T-helper 1 cell (primary cell): ENCODE measurements around the gene CDC25C.
"Not testable (repeated sequence)": the region's sequence is repeated elsewhere in the genome, so short reads cannot be mapped to it uniquely, and the experiment has no call there.

Experiments used
- DNase-seq, 5 donors: peaks; one replicate each; pipeline ENCODE4 v3.0.0-alpha.2; 2012 to 2020

Gene CDC25C

DNA sequence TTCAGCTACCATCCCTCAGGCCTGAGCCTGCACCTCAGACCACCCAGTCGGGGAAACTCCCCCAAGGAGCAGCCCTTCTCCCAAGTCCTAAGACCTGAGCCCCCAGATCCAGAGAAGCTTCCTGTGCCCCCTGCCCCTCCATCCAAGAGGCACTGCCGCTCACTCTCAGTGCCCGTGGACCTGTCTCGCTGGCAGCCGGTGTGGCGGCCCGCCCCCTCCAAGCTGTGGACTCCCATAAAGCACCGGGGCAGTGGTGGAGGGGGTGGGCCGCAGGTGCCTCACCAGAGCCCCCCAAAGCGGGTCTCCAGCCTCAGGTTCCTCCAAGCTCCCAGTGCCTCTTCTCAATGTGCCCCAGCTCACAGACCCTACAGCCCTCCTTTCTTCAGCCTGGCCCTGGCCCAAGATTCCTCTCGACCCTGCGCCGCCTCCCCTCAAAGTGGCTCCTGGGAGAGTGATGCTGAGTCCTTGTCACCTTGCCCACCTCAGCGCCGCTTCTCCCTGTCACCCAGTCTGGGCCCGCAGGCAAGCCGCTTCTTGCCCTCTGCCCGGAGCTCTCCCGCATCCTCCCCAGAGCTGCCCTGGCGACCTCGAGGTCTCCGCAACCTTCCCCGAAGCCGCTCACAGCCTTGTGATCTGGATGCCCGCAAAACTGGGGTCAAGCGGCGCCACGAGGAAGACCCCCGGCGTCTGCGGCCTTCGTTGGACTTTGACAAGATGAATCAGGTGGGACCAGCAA lies 13.5 kb upstream of the CDC25C start:
- no peak for DNase-seq

DNA sequence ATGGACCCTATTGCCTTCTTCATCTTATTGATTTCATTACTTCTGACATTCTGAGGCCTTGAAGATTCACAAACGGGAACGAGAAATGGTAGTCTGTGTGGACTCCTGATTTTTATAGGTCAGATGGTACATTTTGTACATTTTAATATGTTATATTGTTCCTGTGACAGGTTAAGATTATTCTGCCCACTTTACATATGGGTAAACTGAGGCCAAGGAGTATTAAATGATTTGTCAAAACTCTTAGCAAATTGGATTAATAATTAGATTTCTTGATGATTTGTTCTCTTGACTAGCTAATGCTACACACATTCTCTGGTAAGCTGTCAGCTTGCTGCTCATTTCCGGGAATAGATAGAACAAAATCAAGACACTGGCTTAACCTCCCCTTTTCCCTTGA lies 8.4 kb upstream of the CDC25C start:
- no peak for DNase-seq

DNA sequence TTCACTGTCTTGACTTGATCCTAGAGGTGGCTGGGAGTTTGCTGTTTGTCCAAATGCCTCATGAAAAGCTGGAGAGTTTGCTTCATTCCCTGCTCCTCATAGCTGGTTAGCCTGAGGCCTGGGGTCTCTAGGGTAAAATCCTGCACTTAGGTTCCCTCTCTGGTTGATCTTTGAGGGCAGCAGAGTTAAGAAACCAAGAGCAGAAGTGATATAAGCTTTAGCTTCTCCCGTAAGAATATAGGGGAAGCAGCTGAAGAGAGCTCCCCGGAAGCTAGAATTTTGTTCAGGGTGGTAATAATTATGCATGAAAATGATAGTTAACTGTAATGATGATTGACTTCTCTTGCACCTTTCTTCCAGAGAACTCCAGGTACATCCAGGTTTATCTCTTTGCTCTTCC lies 7.9 kb upstream of the CDC25C start:
- no peak for DNase-seq

DNA sequence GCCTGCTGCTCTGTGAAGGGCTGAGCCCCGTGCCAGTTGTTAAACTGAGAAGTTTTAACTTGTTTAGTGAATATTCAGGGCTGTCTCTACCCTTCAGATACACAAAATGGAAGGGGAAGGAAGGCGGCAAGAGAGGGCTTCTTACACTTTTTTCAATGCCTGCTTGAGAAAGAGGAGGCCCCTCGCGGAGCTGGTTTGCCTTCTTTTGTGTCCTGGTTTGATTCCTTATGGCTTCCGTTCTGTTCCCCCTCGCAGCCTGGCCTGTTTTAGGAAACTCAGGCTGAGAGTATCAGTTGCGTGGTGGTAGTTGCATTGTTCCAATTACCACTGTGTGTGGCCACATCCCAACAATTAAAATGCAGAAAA lies 7.5 kb upstream of the CDC25C start:
- DNase-seq = no peak

DNA sequence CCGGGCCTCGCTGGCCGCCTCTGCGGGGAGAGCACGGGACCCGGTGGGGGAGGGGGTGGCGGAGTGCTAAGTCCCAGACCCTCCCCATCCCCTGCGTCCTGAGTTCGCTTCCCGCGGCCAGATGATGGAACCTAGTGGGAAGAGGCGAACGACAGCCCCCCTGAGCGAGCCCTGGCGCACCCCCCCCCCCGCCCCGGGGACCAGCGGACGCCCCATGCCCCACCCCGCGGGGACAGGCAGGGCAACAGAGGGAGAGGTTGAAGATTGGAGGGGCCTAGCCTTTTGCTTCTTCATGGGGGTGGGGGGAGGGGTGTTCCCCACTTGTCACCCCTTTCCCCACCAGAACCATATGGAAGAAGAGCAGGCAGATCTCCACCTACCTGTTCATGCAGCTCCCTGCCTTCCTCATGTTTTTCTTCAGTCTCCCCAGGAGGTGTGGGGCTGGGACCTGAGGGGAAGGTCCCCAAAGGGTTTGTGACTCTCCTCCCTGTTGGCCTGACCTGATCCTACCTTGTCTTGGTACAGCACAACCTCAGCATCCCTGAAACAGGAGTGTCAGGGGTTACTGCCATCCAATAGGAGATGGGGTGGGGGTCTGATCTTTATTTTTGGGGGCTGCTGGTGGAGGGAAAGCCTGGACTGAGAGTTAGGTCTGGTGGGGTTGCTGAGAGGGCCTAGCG lies 6.9 kb upstream of the CDC25C start:
- DNase-seq = no peak

DNA sequence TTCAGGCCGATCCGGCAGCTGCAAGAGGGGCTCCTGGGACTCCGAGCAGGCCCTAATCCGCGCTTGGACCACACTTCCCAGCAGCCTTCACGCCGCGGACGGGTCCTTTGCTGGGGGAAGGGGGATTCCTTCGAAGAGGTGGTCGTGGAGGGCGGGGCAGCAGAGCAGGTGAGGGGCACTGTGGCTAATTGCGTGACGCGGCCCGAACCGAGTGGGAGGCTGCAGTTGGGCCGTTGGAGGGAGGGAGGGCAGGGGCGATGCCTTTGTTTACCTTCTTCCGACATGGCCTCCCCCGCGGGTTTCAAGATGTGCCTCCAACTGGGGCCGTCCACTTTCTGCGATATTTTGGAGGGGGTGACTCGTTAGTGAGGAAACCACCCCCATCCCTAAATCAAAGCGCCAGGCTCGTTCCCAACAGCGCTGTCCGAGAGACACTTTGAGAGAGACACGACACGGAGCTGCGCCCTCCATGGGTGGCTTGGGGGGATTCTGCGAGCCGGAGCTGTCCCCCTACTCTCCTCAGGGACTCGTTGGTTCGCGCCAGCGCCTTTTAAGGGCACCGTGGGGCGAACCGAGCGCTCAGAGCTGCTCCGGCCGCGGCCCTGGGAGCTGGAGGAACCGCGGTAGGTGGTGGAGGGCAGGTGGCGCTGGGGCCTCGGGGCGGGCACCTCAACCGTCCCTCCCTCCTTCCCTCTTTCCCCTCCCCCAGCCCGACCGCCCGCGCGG lies 6.2 kb upstream of the CDC25C start, which contains the start of gene FAM53C:
TSS of gene FAM53C (plus strand) at position 582 of the 726 bp plus-strand sequence. CDS start 3,070 bp downstream, outside the sequence.
- peak; percentile 77 to 94 (median 85) for DNase-seq

DNA sequence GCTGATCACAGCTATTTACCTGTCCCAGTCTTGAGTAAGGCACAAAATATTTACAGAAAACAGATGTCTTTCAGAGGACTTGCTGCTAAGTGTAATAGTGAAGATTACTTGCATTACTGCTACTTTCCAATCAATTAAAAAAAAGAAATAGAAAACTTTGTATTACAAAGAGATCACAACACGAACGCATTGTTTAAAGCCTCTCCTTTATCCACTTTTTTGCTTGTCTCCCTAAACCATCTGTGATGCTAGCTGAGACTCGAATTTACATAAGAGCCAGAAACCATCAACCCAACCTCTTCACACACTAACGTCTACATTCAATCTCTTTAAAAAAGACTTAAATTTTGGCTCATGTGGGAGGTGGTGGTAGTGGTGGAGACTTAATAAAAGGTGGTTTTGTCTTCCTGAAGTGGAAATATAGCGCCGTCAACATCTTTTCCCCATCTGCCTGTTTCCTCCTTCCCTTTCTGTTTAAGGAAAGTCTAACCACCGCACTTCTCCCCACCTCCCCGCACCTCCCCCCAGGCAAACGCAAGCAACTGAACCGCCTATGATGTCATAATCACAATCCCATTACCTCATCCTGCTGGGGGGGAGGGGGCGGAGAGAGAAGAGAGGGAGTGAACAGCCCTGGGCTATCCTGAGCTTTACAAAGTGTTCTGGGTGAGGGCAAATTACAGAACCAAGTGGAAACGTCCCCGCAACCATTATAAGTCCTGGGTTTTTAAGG lies 5.5 kb upstream of the CDC25C start:
- DNase-seq = peak in 3 of 5 donors; percentile 38 to 68 (median 61)

DNA sequence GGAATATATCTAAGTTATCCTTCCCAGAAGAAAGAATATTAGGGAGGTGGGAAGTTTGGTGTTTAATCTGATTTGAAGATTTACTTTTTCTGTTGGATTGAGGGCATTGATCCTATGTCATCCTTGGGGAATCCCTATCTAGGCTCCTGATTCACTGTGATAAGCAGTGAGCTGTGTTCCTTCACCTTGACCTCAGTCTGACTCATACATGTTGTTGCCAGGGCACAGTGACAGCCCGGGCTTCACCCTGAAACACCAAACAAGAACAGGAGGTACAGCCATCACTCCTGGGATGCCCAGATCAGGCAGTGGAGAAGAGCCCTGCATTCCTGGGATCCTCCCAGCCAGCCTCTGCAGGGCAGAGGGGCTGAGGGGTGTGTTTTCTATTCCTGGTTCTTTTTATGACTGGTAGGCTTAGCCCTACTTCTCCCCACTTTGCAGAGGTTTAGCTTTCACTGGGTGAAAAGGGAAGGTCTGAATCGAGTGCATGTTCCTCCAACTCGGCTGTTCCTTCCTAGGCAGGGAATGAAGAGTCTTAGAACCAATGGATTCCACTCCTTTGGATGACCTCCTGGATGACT lies 3.4 kb upstream of the CDC25C start:
- DNase-seq = no peak

DNA sequence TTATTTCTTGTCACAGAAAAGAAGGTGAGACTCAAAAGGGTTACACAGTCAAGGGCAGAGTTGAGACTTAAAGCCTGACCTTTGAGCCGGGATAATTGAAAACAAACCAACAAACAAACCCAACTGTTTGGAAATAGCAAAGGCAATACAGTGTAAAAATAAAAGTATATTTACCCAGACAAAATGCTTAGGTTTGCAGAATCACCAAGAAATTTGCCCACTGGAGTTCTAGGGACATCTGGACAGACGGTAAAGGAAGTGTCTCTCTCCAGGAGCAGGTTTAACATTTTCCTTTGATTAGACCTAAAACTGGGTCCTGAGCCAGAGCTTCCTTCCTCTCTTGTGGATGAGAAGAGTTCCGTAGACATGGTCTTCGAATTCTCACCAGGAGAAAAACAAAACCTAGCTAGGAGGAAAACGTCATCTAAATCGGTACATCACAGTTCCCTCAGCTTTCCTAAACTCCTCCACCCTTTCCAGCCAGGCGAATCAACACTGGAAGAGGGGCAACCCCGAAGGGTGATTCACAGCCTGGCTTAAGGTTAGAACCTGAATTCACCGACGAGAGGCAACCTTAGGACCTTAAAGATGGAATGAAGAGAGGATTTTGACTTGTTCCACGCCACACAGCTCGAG lies 673 bp downstream of the CDC25C start:
- no peak for DNase-seq

DNA sequence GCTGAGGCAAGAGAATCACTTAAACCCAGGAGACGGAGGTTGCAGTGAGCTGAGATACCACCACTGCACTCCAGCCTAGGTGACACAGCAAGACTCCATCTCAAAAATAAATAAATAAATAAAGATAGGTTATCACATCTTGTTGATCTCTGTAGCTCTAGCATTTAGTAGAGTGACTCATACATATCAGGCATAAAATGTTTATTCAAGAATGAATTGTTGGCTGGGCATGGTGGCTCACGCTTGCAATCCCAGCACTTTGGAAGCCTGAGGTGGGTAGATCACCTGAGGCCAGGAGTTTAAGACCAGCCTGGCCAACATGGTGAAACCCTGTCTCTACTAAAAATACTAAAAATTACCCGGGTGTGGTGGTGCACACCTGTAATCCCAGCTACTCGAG lies 13.4 kb downstream of the CDC25C start:
- not testable (repeated sequence) for DNase-seq

DNA sequence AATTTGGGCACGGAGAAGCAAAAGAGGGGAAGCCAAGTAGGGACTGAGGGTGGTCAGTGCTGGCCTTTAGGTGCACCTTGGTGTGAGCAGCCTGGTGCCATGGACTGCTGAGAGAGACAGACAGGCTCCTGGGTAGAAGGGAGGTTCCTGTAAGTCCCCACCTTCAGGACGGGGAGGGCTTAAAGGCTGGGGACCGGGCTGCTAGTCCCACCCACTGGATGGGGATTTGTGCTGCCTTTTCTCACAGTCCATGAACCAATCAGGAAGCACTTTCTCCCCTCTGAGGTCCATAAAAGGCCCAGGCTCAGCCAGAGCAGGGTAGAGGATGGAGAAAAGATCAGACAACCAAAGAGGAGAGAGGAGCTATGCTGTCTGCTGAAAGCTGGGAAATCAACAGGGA lies 15.2 kb downstream of the CDC25C start:
- no peak for DNase-seq

DNA sequence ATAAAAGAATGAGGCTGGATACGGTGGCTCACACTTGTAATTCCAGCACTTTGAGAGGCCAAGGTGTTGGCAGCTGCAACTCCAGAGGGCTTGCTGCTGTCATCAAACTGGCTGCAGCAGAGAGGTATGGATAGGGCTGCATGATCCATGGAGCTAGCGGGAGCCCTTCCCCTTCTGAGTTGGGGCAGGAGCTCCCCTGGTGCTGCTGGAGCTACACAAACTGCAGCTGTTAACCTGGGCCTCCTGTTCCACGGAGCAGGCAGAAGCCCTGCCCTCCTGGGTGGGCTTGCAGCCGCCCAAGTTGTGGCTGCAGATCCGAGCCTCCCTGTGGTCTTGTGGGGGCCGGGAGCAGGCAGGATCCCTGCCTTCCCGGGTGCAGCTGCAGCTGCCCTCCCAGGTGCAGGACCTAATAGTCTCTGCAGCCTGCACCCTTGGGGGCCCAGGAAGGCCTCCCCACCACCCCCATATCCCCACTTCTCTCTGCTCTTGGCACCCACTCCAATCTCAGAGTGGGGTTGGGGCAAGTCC lies 15.8 kb downstream of the CDC25C start:
- no peak for DNase-seq

DNA sequence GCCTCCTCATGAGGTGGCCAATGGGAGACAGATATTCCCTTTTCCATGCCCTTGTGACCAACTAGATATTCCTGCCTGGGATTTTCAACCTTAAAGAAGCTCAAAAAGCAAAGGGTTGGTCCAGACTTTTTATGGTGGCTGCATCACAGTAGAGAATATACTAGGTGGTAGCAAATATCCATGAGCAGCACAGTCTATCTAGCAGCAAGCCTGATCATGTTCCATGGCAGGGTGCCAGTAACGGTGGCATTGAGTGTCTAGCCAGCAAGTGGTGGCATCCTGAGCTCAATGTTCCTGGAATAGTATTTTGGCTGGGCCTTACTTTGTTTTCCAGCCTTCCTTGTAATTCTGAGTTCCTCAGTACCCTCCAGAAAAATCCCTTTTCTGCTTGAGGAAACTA lies 25.8 kb downstream of the CDC25C start:
- no peak for DNase-seq

DNA sequence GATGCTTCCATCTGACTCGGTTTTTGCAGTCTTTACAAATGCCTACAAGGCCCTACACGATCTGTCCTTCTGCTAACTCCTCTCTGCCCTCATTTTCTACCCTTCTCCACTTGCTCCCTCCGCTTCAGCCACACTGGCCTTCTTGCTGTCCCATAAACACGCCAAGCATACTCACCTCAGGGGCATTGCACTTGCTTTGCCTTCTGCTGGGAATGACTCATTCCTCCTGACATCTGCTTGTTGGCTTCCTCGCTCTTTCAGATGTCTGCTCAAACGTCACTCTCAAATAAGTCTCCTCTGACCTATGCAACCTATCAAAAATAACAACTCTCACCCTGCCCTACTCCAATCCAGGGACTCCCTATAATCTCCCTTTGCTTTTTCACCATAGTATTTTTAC lies 28.2 kb downstream of the CDC25C start:
- no peak for DNase-seq

DNA sequence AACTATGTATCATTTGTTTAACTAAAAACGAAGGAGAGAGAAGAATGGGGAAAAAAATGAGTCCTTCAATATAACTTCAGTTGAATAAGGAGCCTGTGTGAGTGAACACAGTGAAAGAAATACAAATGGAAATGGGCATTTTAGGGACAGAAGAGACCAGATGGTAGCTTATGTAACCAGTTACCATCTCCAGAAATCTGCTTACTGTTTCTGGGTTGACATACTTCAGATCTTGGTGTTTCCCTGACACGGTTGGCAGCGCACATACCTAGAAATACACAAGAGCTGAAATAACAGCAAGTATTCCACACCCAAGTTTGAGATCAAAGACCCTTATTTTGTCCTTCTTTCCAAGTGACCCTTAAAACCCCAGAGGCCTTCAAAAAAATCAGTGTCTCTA lies 42.3 kb downstream of the CDC25C start:
- DNase-seq = no peak

DNA sequence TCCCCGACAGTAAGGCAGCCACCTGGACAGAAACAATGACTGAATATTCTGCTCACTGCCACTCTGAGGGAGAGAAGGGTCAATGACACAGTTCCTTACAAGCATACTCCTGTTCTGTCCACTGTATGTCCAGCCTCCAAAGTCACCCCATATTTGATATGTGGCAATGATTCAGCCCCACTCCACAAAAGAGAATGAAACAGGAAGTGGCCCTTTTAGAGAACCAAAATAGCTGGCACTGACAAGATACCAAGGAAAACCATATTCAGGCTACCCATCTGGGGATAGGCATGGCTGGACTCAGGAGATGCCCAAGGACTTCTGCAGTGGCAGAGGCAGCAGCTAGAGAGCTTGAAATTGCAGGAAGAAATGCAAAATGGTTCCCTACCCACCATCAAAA lies 44.4 kb downstream of the CDC25C start:
- DNase-seq = no peak

DNA sequence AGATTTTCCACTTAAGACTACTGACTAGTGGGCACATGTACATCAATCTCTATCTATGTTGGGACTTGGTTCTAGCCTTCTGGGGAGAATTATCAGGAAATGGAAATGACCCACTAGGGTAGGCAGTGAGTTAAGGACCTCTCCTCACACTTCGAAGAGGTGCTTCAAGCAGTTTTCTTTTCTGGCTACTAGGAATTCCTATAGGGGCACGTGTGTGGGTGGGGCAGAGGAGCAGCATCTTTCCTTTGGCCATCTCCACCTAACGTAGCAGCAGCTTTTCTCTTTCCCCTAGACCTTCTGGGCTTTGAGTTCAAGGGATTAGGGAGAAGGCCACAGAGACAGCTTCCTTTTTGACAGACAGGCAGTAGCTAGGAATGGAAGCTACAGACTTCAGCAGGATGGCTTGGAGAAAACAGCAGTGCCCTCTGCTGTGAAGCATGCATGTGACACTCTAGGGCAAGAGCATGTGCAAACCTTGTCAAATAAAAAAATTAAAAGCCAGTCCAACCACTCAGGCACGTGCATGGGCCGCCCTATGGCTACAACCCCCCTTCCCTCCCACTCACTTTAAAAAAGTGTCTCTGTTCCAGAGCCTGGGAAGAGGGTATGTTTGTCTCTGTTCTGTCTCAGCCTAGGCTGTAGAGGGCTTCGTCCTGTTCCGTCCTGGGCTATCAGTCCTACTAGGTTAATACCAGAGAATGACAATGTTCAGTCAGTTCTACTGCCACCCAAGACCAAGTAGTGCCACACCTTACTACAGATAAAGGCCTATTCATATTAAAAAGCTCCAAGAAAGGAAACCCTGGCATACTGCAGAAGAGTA lies 48.5 kb downstream of the CDC25C start:
- DNase-seq = no peak

DNA sequence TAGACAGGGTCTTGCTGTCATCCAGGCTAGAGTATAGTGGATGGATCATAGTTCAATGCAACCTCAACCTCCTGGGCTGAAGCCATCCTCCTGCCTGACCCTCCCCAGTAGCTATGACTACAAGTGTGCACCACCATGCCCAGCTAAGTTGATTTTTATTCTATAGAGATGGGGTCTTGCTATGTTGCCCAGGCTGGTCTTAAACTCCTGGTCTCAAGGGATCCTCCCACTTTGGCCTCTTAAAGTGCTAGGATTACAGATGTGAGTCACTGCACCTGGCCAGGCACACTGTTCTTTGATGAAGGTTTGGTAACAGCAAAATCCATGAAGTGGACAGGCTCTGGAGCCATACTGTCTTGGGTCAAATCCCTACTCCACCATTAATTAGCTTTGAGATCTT lies 50.7 kb downstream of the CDC25C start:
- no peak for DNase-seq

DNA sequence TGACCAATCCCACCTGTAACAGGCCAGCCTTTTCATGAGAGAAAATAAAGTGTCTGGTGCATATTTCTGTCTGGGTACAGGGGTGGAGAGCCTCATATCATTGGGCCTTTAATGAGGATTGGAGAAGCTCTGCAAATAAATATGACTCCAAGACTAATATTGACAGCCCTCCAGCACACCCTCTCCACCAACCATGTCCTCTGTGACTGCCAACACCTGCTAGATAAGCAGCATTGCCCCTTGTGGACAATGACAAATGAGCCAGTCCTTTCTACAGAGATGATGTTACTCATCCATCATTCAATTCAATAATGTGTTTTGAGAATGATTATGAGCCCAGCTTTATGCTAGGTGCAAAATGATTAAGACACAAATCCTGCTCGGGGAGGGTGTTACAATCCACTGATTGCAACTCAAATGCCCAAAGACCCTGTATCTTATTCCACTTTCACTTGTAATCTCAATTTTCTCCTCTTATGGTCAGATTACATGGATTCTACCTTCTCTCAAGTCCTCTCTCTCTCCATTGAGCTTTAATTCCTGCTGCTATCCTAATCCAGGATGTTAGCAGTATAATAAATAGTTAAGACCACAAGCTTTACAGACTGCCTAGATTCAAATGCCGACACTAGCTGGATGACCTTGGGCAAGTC lies 55.1 kb downstream of the CDC25C start:
- no peak for DNase-seq

DNA sequence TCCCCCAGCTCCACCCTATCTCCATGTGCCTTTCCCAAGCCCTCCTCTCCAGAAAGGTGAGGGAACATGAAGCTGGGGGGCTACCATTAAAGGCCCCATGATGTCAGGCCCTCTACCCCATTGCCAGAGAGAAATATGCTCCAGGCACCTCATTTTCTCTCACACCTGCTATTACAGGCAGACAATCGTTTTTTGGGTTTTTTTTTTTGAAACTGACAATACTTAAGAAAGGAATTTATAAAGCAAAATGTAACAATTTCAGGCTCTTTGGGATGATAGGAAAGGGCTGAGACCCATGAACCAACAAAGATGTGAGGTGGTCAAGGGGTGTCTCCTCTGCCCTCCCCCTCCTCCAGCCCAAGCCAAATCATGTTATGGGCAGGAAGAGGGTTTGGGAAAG lies 55.7 kb downstream of the CDC25C start:
- DNase-seq = no peak

DNA sequence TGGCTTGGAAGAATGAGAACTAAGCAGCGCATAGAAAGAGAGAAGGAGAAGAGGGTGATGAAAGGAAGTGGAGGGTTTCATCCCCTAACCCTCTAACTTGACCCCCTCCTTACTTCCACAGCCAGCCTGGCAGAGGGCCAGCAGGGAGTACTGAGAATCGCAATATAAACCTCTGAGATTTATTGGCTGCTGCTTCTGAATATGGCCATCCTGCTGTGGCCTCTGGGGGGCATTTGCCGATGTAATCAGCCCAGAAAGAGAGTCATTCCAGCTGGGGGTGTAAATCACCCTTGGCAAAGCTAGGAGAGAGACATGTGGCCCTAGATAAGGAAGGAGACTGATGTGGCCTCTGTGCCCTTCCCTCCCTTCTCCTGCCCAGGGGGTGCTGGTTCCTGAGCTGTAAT lies 56.2 kb downstream of the CDC25C start:
- DNase-seq = no peak
